Endodermal cell (in vitro differentiated cells): ENCODE data around the gene XCL2. TPM values are rescaled to one million over a fixed set of nuclear protein-coding genes. Genes with fewer than 3 reads are reported as not detected.

Source experiments
- DNase-seq: peaks from one replicate; pipeline ENCODE4 v3.0.0-alpha.2; 2017
- H3K27ac ChIP-seq: 2 replicates; pipeline ENCODE4 v1.5.1; 2013; ENCODE audit warnings: mild to moderate bottlenecking, low read depth, low read length, moderate library complexity
- H3K27me3 ChIP-seq: 2 replicates; pipeline ENCODE4 v1.6.1; 2013; ENCODE audit warnings: mild to moderate bottlenecking, low read length, moderate library complexity; ENCODE audit not compliant: insufficient read depth, control insufficient read depth, poor library complexity, severe bottlenecking
- H3K36me3 ChIP-seq: 2 replicates; pipeline ENCODE4 v1.7.0; 2013; ENCODE audit warnings: mild to moderate bottlenecking, low read length, moderate library complexity; ENCODE audit not compliant: control insufficient read depth, insufficient read depth
- H3K4me1 ChIP-seq: one replicate; pipeline ENCODE4 v1.7.0; 2013; ENCODE audit warnings: low read length; ENCODE audit not compliant: control insufficient read depth, insufficient read depth
- H3K4me3 ChIP-seq: 2 replicates; pipeline ENCODE4 v1.5.1; 2013; ENCODE audit warnings: mild to moderate bottlenecking, low read length, moderate library complexity
- H3K9ac ChIP-seq: 2 replicates; pipeline ENCODE4 v1.6.1; 2013; ENCODE audit warnings: mild to moderate bottlenecking, low read length, moderate library complexity; ENCODE audit not compliant: poor library complexity, severe bottlenecking; ENCODE audit errors: extremely low read depth
- H3K9me3 ChIP-seq: 2 replicates; pipeline ENCODE4 v1.6.1; 2013; ENCODE audit warnings: mild to moderate bottlenecking, low read length, moderate library complexity; ENCODE audit not compliant: control insufficient read depth
- H3K27ac Mint-ChIP-seq: 2 replicates; pipeline ENCODE4 v1.8.0; 2020; ENCODE audit warnings: mixed read lengths
- H3K27me3 Mint-ChIP-seq: 2 replicates; pipeline ENCODE4 v1.8.0; 2021; ENCODE audit warnings: mild to moderate bottlenecking, mixed read lengths; ENCODE audit not compliant: insufficient read depth
- H3K36me3 Mint-ChIP-seq: 2 replicates; pipeline ENCODE4 v1.8.0; 2020; ENCODE audit warnings: low read depth, mixed read lengths
- H3K4me1 Mint-ChIP-seq: 2 replicates; pipeline ENCODE4 v1.8.0; 2020; ENCODE audit warnings: mixed read lengths
- H3K4me3 Mint-ChIP-seq: 2 replicates; pipeline ENCODE4 v1.8.0; 2020; ENCODE audit warnings: mild to moderate bottlenecking, moderate library complexity, mixed read lengths
- H3K9me3 Mint-ChIP-seq: 2 replicates; pipeline ENCODE4 v1.8.0; 2020; ENCODE audit warnings: mild to moderate bottlenecking, mixed read lengths
- WGBS, 2 experiments: methylation state at CpG; one replicate each; pipeline versions ENCODE4 v1.1.5 to v1.1.7; 2013; ENCODE audit warnings: missing lambda C conversion rate in 2 of 2, mixed read lengths in 1 of 2; ENCODE audit not compliant: insufficient coverage in 1 of 2, insufficient read length in 1 of 2; 5-methylcytosine and 5-hydroxymethylcytosine counted together
- total RNA-seq, 2 donors: library from RNA; stranded (reverse); fragmentation: NEBNext Ultra II Directional in 1 of 2; extraction: Animal tissue kit (Norgen Biotek cat#: 25700) in 1 of 2; gene quantifications; 2 replicates in 1 of 2; 3 replicates in 1 of 2; pipeline ENCODE4 v1.2.1, GENCODE V29; 2021
- TF ChIP-seq, protein P1 (sequence below): fragments of 200-600 bp; sonication (generic); conservative IDR thresholded peaks from 2 replicates; pipeline ENCODE4 v1.5.0; 2021; ENCODE audit warnings: antibody characterized with exemption, mild to moderate bottlenecking

Gene XCL2
- total RNA-seq, 2 donors from 2014 or later: not detected

DNA sequence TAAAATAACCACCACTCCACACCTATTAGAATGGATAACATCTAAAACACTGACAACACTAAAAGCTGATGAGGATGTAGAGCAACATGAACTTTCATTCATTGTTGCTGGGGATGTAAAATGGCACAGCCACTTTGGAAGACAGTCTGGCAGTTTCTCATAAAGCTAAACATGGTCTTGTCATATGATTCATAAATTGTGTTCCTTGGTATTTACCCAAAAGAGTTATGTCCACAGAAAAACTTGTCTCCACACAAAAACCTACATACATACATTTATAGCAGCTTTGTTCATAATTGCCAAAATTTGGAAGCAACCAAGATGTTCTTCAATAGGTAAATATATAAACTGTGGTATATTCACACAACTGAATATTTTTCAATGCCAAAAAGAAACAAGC lies 16.6 kb upstream of the XCL2 start:
- no peak overlapping the region for H3K4me3 ChIP-seq
- H3K9me3 ChIP-seq: no peaks in the 10 kb centered on the region
- no peaks in the 10 kb centered on the region for H3K9me3 Mint-ChIP-seq
- no peak overlapping the region for H3K9ac ChIP-seq
- H3K4me3 Mint-ChIP-seq: no peak overlapping the region
- H3K4me1 ChIP-seq: peaks cover 4% of the 10 kb centered on the region
- H3K4me1 Mint-ChIP-seq: peaks cover 7% of the 10 kb centered on the region
- H3K36me3 Mint-ChIP-seq: no peaks in the 10 kb centered on the region
- H3K27ac Mint-ChIP-seq: no peak overlapping the region
- no peaks in the 10 kb centered on the region for H3K27me3 ChIP-seq
- H3K27ac ChIP-seq: no peak overlapping the region
- DNase-seq: no peak
- no peaks in the 10 kb centered on the region for H3K27me3 Mint-ChIP-seq
- H3K36me3 ChIP-seq: no peaks in the 10 kb centered on the region
- TF ChIP-seq, protein P1, sequence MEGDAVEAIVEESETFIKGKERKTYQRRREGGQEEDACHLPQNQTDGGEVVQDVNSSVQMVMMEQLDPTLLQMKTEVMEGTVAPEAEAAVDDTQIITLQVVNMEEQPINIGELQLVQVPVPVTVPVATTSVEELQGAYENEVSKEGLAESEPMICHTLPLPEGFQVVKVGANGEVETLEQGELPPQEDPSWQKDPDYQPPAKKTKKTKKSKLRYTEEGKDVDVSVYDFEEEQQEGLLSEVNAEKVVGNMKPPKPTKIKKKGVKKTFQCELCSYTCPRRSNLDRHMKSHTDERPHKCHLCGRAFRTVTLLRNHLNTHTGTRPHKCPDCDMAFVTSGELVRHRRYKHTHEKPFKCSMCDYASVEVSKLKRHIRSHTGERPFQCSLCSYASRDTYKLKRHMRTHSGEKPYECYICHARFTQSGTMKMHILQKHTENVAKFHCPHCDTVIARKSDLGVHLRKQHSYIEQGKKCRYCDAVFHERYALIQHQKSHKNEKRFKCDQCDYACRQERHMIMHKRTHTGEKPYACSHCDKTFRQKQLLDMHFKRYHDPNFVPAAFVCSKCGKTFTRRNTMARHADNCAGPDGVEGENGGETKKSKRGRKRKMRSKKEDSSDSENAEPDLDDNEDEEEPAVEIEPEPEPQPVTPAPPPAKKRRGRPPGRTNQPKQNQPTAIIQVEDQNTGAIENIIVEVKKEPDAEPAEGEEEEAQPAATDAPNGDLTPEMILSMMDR: no peak

DNA sequence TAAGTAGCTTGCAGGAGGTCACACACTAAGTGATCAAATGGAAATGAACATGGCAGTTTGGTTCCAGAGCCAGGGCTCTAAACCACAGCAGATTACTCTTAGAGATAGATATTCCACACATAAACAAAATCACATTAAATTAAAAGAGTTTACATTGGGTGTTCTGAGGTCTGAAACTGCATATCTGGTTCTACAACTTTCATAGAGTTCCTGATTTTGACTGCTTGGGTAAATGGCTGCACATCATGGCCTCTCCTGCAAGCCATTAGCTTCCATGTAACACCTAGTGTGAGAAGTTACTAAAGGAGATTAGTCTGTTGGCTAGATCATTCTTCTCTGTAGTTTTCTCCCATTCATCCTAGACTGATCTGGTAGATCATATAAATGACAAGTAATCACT lies 12.8 kb upstream of the XCL2 start:
- no peak overlapping the region for H3K9ac ChIP-seq
- TF ChIP-seq, protein P1: no peak

GRCh38 chr1:168555508-168556046 lies 11.8 kb upstream of the XCL2 start:
- Histone ChIP-seq H3K27ac (no peak overlapping the region), H3K9me3 (no peaks in the 10 kb centered on the region), H3K4me3 (no peak overlapping the region), H3K27me3 (no peaks in the 10 kb centered on the region), H3K4me1 (peaks cover 9% of the 10 kb centered on the region), H3K9ac (no peak overlapping the region), H3K36me3 (no peaks in the 10 kb centered on the region)
- Mint-ChIP-seq H3K27ac (peak overlapping the region; percentile 29), H3K9me3 (no peaks in the 10 kb centered on the region), H3K4me3 (no peak overlapping the region), H3K27me3 (no peaks in the 10 kb centered on the region), H3K36me3 (no peaks in the 10 kb centered on the region), H3K4me1 (peaks cover 17% of the 10 kb centered on the region)
- WGBS, 2 experiments: 72% methylated on average over 3 of the region's 3 CpGs; no CpG with 5 or more reads in 1 of the 2 experiments
- TF ChIP-seq, protein P1: no peak
- DNase-seq: no peak

More for the DNA sequence above, 12.8 kb upstream of the XCL2 start:
- H3K4me3 ChIP-seq: no peak overlapping the region
- H3K27ac ChIP-seq: no peak overlapping the region
- DNase-seq: no peak
- Mint-ChIP-seq H3K4me1 (peaks cover 17% of the 10 kb centered on the region), H3K27me3 (no peaks in the 10 kb centered on the region), H3K36me3 (no peaks in the 10 kb centered on the region), H3K27ac (no peak overlapping the region), H3K4me3 (no peak overlapping the region), H3K9me3 (no peaks in the 10 kb centered on the region)
- no peaks in the 10 kb centered on the region for H3K36me3 ChIP-seq
- H3K4me1 ChIP-seq: peaks cover 9% of the 10 kb centered on the region
- no peaks in the 10 kb centered on the region for H3K9me3 ChIP-seq
- H3K27me3 ChIP-seq: no peaks in the 10 kb centered on the region
